Breast epithelium (tissue), 3 donors: ENCODE results near the gene XPC.

Experiments
- CTCF ChIP-seq, 3 donors: fragments of 450-650 bp; IDR thresholded peaks; one replicate each; pipeline ENCODE4 v1.5.1; 2016 to 2017; ENCODE audit warnings: antibody characterized with exemption in 3 of 3, mild to moderate bottlenecking in 3 of 3, moderate library complexity in 3 of 3
- POLR2A ChIP-seq: fragments of 450-650 bp; IDR thresholded peaks from one replicate; pipeline ENCODE4 v1.6.1; 2016; ENCODE audit warnings: antibody characterized with exemption, mild to moderate bottlenecking, moderate library complexity
- POLR2AphosphoS5 ChIP-seq, 3 donors: sonication (generic); formaldehyde crosslinking; IDR thresholded peaks; one replicate each; pipeline ENCODE4 v1.6.1; 2017; ENCODE audit warnings: antibody characterized with exemption in 3 of 3

GRCh38 chr3:14200841-14201240 lies 22.4 kb upstream of the XPC start:
- TF ChIP-seq POLR2A (no peak), CTCF (IDR thresholded peaks at IDR 0.05) (no peak), POLR2AphosphoS5 (IDR thresholded peaks at IDR 0.05) (no peak)
